ENCODE results near the gene FARP1.
"Not testable (repeated sequence)": the region's sequence is repeated elsewhere in the genome, so short reads cannot be mapped to it uniquely, and the experiment has no call there.

FARP1 gene

GRCh38 chr13:98228661-98229341 is 85.9 kb downstream of the FARP1 start:
- no peak for TF ChIP-seq CTCF (conservative IDR thresholded peaks at IDR 0.05)
- TF ChIP-seq ZFX (IDR thresholded peaks at IDR 0.05): no peak
- no peak overlapping the region for H3K27ac ChIP-seq

- H3K27ac ChIP-seq: not testable (repeated sequence)
Measured at GRCh38 chr13:98230762-98231161, 87.9 kb downstream of the FARP1 start.

- TF ChIP-seq ZFX (IDR thresholded peaks at IDR 0.05) (no peak), CTCF (conservative IDR thresholded peaks at IDR 0.05) (no peak)
- H3K27ac ChIP-seq: no peak overlapping the region
Measured at GRCh38 chr13:98232456-98232855, 89.6 kb downstream of the FARP1 start.

GRCh38 chr13:98233127-98233526 is 90.2 kb downstream of the FARP1 start:
- no peak for TF ChIP-seq ZFX (IDR thresholded peaks at IDR 0.05)
- TF ChIP-seq CTCF (conservative IDR thresholded peaks at IDR 0.05): no peak
- no peak overlapping the region for H3K27ac ChIP-seq

GRCh38 chr13:98234348-98234747 is 91.5 kb downstream of the FARP1 start:
- no peak for TF ChIP-seq CTCF (conservative IDR thresholded peaks at IDR 0.05)
- no peak for TF ChIP-seq ZFX (IDR thresholded peaks at IDR 0.05)
- H3K27ac ChIP-seq: no peak overlapping the region

GRCh38 chr13:98236197-98236596 is 93.3 kb downstream of the FARP1 start:
- no peak overlapping the region for H3K27ac ChIP-seq
- TF ChIP-seq ZFX (IDR thresholded peaks at IDR 0.05): no peak

GRCh38 chr13:98237331-98237730 is 94.4 kb downstream of the FARP1 start:
- TF ChIP-seq ZFX (IDR thresholded peaks at IDR 0.05) (no peak), CTCF (conservative IDR thresholded peaks at IDR 0.05) (no peak)
- H3K27ac ChIP-seq: no peak overlapping the region

- H3K27ac ChIP-seq: no peak overlapping the region
- no peak for TF ChIP-seq CTCF (conservative IDR thresholded peaks at IDR 0.05)
- no peak for TF ChIP-seq ZFX (IDR thresholded peaks at IDR 0.05)
Measured at GRCh38 chr13:98239162-98240076, 96.5 kb downstream of the FARP1 start.

Data from C4-2B (cell line).